H1 (cell line): Measurements from ENCODE around the gene KLHL17.

Source experiments
- EGR1 ChIP-seq: IDR thresholded peaks from 2 replicates; pipeline ENCODE4 v1.6.1; 2011; ENCODE audit warnings: low read depth, low read length, borderline replicate concordance
- EP300 ChIP-seq, 2 experiments: IDR thresholded peaks; 1 replicate in 1 of 2; 2 replicates in 1 of 2; pipeline ENCODE4 v1.6.1; 2011 to 2012; ENCODE audit warnings: low read depth in 2 of 2, low read length in 2 of 2, mild to moderate bottlenecking in 2 of 2, borderline replicate concordance in 1 of 2, inconsistent platforms in 1 of 2, moderate library complexity in 1 of 2
- EZH2 ChIP-seq: fragments of 200-600 bp; sonication (generic); IDR thresholded peaks from 2 replicates; pipeline ENCODE4 v1.7.1; 2012; ENCODE audit warnings: low read depth, mild to moderate bottlenecking, moderate library complexity, low read length, inconsistent platforms; ENCODE audit not compliant: severe bottlenecking
- JUN ChIP-seq: IDR thresholded peaks from 2 replicates; pipeline ENCODE4 v1.6.1; 2011; ENCODE audit warnings: low read depth, mild to moderate bottlenecking, improper control_type of control experiment, low read length
- POLR2AphosphoS5 ChIP-seq: IDR thresholded peaks from 2 replicates; pipeline ENCODE4 v1.6.1; 2011; ENCODE audit warnings: low read depth, low read length
- SIX5 ChIP-seq: IDR thresholded peaks from 2 replicates; pipeline ENCODE4 v1.6.1; 2011; ENCODE audit warnings: mild to moderate bottlenecking, low read depth, low read length
- SP1 ChIP-seq: IDR thresholded peaks from 2 replicates; pipeline ENCODE4 v1.6.1; 2011; ENCODE audit warnings: low read depth, low read length
- ZNF274 ChIP-seq: IDR thresholded peaks from 2 replicates; pipeline ENCODE4 v1.7.0; 2012; ENCODE audit warnings: low read length, borderline replicate concordance; ENCODE audit errors: extremely low read depth
- TF ChIP-seq, protein P1 (sequence below): IDR thresholded peaks from 2 replicates; pipeline ENCODE4 v1.6.1; 2012; ENCODE audit warnings: inconsistent platforms

DNA sequence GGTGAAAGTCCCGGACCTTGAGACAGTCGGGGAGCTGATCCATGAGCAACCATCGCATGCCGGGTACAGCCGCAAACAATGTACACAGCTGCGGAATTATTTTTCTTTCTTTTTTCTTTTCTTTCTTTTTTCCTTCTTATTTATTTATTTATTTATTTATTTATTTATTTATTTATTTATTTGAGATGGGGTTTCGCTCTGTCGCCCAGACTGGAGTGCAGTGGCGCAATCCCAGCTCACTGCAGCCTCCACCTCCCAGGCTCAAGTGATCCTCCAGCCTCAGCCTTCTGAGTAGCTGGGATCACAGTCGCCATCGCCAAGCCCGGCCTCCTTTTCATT, 24.1 kb downstream of the KLHL17 start:
- TF ChIP-seq EZH2 (no peak), EP300 (IDR thresholded peaks at IDR 0.05; ENCODE audit: borderline replicate concordance in 1 of 2, low read depth in 2 of 2, low read length in 2 of 2) (no peak), SP1 (no peak), POLR2AphosphoS5 (no peak), EGR1 (no peak), ZNF274 (no peak), JUN (no peak), SIX5 (no peak)
- TF ChIP-seq, protein P1, sequence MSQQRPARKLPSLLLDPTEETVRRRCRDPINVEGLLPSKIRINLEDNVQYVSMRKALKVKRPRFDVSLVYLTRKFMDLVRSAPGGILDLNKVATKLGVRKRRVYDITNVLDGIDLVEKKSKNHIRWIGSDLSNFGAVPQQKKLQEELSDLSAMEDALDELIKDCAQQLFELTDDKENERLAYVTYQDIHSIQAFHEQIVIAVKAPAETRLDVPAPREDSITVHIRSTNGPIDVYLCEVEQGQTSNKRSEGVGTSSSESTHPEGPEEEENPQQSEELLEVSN: no peak
